ENCODE measurements around the gene LRMDA.

The LRMDA gene

DNA sequence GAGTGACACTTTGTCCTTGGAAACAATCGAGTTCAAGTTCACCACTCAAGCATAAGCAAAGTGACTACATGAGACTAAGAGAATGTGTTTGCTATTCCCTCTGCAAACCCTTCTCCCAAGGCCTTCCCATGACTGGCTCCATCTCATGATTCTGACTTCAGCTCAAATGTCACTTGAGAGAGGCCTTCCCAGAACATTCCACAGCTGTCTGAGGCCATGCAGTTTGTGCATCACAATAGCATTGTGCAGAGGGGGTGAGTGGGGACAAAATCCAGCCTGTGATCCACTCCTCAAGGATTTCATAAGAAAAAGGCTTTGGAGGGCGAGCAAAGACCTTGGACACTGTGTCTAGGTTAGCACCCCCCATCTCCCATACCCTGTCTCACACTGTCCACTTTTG is 6.9 kb upstream of the LRMDA start:
- TF ChIP-seq ZNF274 (IDR thresholded peaks at IDR 0.05; ENCODE audit: low read depth, low read length): no peak
- no peak overlapping the region for H3K4me3 ChIP-seq (ENCODE audit: low read length)

DNA sequence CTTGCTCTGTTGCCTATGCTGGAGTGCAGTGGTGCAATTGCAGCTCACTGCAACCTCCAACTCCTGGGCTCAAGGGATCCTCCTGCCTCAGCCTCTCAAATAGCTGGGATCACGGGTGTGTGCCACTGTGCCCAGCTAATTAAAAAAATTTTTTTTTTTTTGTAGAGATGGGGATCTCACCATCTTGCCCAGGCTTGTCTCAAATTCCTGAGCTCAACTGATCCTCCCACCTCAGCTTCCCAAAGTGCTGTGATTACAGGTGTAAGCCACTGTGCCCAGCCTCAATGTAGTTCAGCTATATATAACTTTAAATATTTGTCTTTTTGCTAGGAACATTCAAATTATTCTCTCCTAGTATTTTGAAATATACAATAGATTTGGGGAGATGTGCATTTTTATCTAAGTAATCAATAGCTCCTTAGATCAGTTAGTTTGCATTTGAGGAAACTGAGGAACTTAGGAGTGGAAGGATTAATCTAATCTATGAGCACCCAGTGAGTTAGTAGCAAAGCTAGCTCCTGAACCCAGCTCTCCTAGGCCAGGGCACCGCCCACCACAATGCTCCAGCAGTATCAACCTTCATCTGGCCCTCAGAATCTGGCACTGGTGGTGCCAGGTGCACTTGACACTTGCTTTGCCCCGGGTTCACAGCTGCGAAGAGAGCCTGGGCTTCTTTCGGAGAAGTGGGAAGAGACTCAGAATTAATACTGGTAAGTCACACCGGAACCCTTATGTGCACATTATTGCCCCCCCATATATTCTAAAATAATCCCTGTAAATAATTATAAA is 5.9 kb upstream of the LRMDA start:
- no peak overlapping the region for H3K4me3 ChIP-seq (ENCODE audit: low read length)
- TF ChIP-seq ZNF274 (IDR thresholded peaks at IDR 0.05; ENCODE audit: low read depth, low read length): no peak

DNA sequence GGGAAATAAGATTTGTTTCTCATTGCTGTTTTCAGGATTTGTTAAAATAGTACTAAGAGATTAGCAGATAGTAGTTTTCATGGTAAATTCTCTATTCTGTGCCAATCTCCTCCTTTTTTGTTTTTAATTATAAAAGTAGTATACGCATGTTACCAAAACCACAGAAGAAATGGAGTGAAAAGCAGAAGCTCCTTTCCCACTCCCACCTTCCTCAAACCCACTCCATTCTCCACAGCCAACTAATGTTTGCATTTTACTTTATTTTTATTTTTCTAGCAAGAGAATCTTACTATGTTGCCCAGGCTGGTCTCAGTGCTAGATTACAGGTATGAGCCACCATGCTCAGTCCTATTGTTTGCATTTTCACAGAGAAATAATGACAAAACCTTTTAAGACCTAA is 4.5 kb upstream of the LRMDA start:
- no peak for TF ChIP-seq ZNF274 (IDR thresholded peaks at IDR 0.05; ENCODE audit: low read depth, low read length)
- no peak overlapping the region for H3K4me3 ChIP-seq (ENCODE audit: low read length)

DNA sequence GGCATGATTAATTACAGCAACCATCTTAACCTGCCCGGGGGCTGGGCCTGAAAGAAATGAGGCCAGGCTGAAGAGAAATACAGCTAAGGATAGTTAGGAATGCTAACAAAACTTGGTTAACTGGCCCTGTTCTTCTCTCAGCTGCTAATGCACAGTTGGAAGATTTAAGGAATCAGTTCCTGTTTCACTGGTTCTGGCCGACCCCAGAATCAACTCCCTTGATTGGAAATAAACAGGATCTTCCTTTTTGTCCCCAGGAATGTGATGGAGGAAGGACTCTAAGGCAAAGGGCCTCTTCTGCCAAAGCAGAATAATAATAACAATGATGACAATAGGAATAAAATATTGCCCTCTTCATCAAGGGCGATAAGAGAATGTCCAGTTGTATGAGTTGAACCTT is 3.5 kb upstream of the LRMDA start:
- no peak overlapping the region for H3K4me3 ChIP-seq (ENCODE audit: low read length)
- no peak for TF ChIP-seq ZNF274 (IDR thresholded peaks at IDR 0.05; ENCODE audit: low read depth, low read length)

DNA sequence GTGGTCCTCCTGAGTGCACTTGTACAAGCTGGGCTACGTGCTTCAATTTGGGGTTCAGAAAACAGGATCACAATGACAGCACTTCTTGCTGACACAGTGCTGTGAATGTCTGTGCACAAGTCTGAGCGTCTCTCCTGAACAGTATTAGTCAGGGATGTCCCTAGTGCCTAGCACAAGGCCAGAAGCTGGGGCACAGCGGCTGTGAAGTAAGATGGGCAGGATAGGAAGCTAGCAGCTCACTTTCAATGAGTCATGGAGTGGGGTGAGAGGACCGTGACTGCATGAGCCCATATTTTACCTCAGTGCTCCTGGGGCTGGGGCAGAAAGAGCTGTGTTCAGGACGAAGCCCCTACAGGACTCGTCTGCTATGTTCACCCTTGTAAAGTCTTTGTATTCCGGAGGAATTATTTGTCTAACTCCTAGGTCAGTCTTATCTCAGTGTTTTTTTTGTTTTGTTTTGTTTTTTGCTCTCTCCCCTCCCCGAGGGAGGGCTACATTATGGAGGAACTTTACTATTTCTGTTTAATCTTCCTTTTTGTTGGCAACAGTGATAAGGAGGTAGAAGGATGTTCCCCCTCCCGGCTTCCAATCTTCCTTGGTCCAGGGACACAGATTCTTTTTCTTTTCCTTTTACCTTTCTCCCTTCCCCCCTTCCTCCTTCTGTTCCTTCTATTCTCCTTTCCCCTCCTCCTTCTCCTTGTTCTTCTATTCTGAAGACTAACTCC is 2.8 kb upstream of the LRMDA start:
- no peak for TF ChIP-seq ZNF274 (IDR thresholded peaks at IDR 0.05; ENCODE audit: low read depth, low read length)
- H3K4me3 ChIP-seq (ENCODE audit: low read length): no peak overlapping the region

DNA sequence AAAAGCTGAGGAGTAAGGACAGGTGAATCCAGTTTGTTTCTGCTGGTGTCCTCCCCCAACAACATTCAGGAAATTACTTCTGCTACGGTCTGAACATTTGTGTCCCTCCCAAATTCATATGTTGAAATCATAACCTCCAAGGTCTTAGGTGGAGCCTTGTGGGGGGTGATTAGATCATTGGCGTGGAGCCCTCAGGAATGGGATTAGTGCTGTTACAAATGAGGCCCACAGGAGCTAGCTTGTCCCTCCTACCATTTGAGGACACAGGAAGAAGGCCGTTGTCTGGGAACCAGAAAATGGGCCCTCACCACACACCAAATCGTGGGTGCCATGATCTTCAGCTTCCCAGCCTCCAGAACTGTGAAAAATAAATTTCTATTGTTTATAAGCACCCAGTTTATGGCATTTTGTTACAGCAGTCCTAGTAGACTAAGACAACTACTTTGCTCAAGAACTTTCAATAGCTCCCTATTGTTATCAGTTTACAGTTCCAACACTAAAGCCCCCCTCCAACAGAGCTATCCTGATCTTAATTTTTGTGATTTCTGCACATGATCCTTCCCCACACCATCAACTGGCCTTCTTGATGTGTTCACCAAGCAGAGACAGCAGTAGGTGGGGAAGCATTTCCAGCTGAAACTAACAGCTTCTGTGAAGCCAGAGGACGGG is 2.1 kb upstream of the LRMDA start:
- no peak overlapping the region for H3K4me3 ChIP-seq (ENCODE audit: low read length)
- no peak for TF ChIP-seq ZNF274 (IDR thresholded peaks at IDR 0.05; ENCODE audit: low read depth, low read length)

- no peak overlapping the region for H3K4me3 ChIP-seq (ENCODE audit: low read length)
- TF ChIP-seq ZNF274 (IDR thresholded peaks at IDR 0.05; ENCODE audit: low read depth, low read length): no peak
Measured at GRCh38 chr10:75430000-75430763, 1.2 kb upstream of the LRMDA start.

GRCh38 chr10:75432176-75432575 is 752 bp downstream of the LRMDA start:
- TF ChIP-seq ZNF274 (IDR thresholded peaks at IDR 0.05; ENCODE audit: low read depth, low read length): no peak
- H3K4me3 ChIP-seq (ENCODE audit: low read length): no peak overlapping the region; the same call in 1 of the 2 replicates

DNA sequence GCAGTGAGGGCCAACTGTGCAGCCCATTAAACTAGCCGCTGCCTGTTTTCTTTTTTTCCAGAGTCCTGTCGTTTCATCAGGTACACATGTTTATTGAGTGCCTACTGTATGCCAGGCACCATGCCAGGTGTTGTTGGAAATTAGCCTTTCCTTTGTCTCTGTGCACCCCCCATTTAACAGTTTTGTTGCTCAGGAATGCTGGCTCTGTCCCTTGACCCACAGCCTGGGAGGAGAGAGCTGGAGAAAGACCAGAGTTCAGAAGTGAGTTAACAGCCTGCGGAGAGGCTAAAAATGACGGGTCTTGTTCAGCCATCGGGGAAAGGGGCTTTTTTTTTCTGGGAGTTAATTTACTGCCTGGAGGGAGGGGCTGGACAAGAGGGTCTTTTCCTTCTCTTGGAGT is 1.3 kb downstream of the LRMDA start:
- no peak for TF ChIP-seq ZNF274 (IDR thresholded peaks at IDR 0.05; ENCODE audit: low read depth, low read length)
- H3K4me3 ChIP-seq (ENCODE audit: low read length): no peak overlapping the region

DNA sequence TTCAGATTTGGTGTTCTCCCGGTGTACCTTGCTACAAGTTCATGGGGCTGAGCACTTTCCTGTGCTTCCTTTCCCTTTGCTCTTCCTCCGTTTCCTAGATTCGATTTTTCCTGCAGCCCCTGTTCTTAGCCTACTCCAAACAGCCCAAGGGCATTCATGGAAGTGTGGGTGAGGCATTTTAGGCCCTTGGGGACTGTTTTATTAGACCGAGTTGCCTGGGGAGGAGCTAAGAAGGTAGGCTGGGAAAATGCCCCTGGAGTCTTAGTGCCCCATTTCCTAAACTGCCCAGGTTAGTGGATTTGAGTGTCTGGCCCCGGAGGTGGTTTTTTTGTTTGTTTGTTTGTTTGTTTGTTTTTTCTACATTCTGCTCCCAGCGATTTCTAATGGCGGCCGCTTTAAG is 1.8 kb downstream of the LRMDA start:
- H3K4me3 ChIP-seq (ENCODE audit: low read length): no peak overlapping the region
- no peak for TF ChIP-seq ZNF274 (IDR thresholded peaks at IDR 0.05; ENCODE audit: low read depth, low read length)

DNA sequence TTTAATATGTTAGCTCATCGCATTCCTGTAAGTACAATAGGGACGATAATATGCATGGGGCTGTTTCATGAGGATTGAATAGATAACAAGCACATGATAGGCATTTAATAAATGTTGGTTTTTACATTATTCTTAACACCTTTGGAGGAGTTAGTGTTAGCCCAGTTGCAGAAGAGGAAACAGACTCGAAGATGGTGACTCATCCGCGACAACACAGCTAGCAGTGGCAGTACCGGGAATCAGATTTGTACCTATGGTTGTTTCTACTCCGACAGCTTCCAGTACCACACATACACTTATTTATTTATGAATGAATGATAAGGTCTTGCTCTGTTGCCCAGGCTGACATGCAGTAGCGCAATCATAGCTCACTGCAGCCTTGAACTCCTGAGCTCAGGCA is 2.9 kb downstream of the LRMDA start:
- TF ChIP-seq ZNF274 (IDR thresholded peaks at IDR 0.05; ENCODE audit: low read depth, low read length): no peak
- no peak overlapping the region for H3K4me3 ChIP-seq (ENCODE audit: low read length)

DNA sequence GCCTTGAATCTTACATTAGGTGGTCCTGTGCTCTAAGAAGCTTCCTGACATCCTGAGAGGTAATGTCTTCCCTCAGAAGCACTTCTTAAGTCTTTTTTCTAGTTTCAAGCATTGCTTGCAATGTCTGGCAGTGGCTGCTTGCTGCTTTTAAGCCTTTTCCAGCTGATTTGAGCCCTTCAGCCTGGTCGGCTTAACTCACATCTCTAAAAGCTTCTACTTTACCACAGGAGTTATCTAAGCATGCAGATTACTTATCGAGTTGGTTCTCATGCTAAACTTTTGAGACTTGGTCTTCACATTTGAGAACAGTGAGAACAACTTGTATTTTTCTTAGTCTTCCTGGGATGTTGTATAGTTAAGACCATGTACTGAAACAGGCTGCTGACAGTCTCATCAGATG is 3.9 kb downstream of the LRMDA start:
- H3K4me3 ChIP-seq (ENCODE audit: low read length): no peak overlapping the region
- no peak for TF ChIP-seq ZNF274 (IDR thresholded peaks at IDR 0.05; ENCODE audit: low read depth, low read length)

- H3K4me3 ChIP-seq (ENCODE audit: low read length): no peak overlapping the region
- TF ChIP-seq ZNF274 (IDR thresholded peaks at IDR 0.05; ENCODE audit: low read depth, low read length): no peak
Measured at GRCh38 chr10:75436896-75437295, 5.5 kb downstream of the LRMDA start.

- TF ChIP-seq ZNF274 (IDR thresholded peaks at IDR 0.05; ENCODE audit: low read depth, low read length): no peak
- H3K4me3 ChIP-seq (ENCODE audit: low read length): no peak overlapping the region
Measured at GRCh38 chr10:75437693-75438092, 6.3 kb downstream of the LRMDA start.

All from GM08714 (cell line).